ENCODE results near the gene PTPRG. TPM values are rescaled to one million over a fixed set of nuclear protein-coding genes. Genes with fewer than 3 reads are reported as not detected.

Gene PTPRG
- total RNA-seq, 2 experiments from 2014 or later: 0.03 to 0.05 TPM

GRCh38 chr3:62144482-62144881, 583.1 kb downstream of the PTPRG start:
- DNase-seq (no peak), ATAC-seq (ENCODE audit: poor library complexity) (no peak)
- Histone ChIP-seq H3K36me3 (ENCODE audit: insufficient read depth, low read length) (no peaks in the 10 kb centered on the region), H3K4me1 (ENCODE audit: insufficient read depth, low read length) (no peaks in the 10 kb centered on the region), H3K27ac (ENCODE audit: low read depth in 1 of 2, low read length in 2 of 2) (no peak overlapping the region), H3K4me3 (ENCODE audit: low read length) (no peak overlapping the region), H3K27me3 (ENCODE audit: control insufficient read depth in 1 of 2, insufficient read depth in 2 of 2, low read length in 2 of 2) (peaks cover 0 to 2% of the 10 kb centered on the region in 2 experiments), H3K9me3 (ENCODE audit: control insufficient read depth in 1 of 2, insufficient read depth in 1 of 2, low read length in 2 of 2) (no peaks in the 10 kb centered on the region)
- no peak for TF ChIP-seq CTCF (IDR thresholded peaks at IDR 0.05)
- CTCF ChIA-PET: no interaction called here
- Mint-ChIP-seq H3K36me3 (ENCODE audit: low read depth) (no peaks in the 10 kb centered on the region), H3K4me1 (ENCODE audit: low read depth) (no peaks in the 10 kb centered on the region), H3K27ac (no peak overlapping the region), H3K9me3 (no peaks in the 10 kb centered on the region), H3K4me3 (no peak overlapping the region), H3K27me3 (peaks cover 10% of the 10 kb centered on the region)
- intact Hi-C loops (cut with DNase I, micrococcal nuclease): no loop called here
- POLR2A ChIA-PET: no interaction called here

- no peak for DNase-seq
- Histone ChIP-seq H3K27me3 (ENCODE audit: control insufficient read depth in 1 of 2, insufficient read depth in 2 of 2, low read length in 2 of 2) (no peaks in the 10 kb centered on the region), H3K9me3 (ENCODE audit: control insufficient read depth in 1 of 2, insufficient read depth in 1 of 2, low read length in 2 of 2) (no peaks in the 10 kb centered on the region), H3K4me3 (ENCODE audit: low read length) (no peak overlapping the region), H3K36me3 (ENCODE audit: insufficient read depth, low read length) (no peaks in the 10 kb centered on the region), H3K4me1 (ENCODE audit: insufficient read depth, low read length) (no peaks in the 10 kb centered on the region), H3K27ac (ENCODE audit: low read depth in 1 of 2, low read length in 2 of 2) (no peak overlapping the region)
- Mint-ChIP-seq H3K27me3 (peaks cover 13% of the 10 kb centered on the region), H3K9me3 (no peaks in the 10 kb centered on the region), H3K27ac (no peak overlapping the region), H3K36me3 (ENCODE audit: low read depth) (no peaks in the 10 kb centered on the region), H3K4me3 (no peak overlapping the region), H3K4me1 (ENCODE audit: low read depth) (no peaks in the 10 kb centered on the region)
- CTCF ChIA-PET: no interaction called here
- no peak for TF ChIP-seq CTCF (IDR thresholded peaks at IDR 0.05)
- POLR2A ChIA-PET: no interaction called here
- no peak for ATAC-seq (ENCODE audit: poor library complexity)
- intact Hi-C loops (cut with DNase I, micrococcal nuclease): no loop called here
Observed at GRCh38 chr3:62145086-62145757, 583.9 kb downstream of the PTPRG start.

- H3K4me3 Mint-ChIP-seq: no peak overlapping the region
- TF ChIP-seq CTCF (IDR thresholded peaks at IDR 0.05): no peak
- H3K4me3 ChIP-seq (ENCODE audit: low read length): no peak overlapping the region
- ATAC-seq (ENCODE audit: poor library complexity): no peak
- ChIA-PET CTCF (no interaction called here), POLR2A (no interaction called here)
- H3K4me1 Mint-ChIP-seq (ENCODE audit: low read depth): no peaks in the 10 kb centered on the region
- H3K36me3 ChIP-seq (ENCODE audit: insufficient read depth, low read length): no peaks in the 10 kb centered on the region
- no peaks in the 10 kb centered on the region for H3K9me3 Mint-ChIP-seq
- H3K27ac ChIP-seq (ENCODE audit: low read depth in 1 of 2, low read length in 2 of 2): no peak overlapping the region
- no peaks in the 10 kb centered on the region for H3K4me1 ChIP-seq (ENCODE audit: insufficient read depth, low read length)
- H3K27ac Mint-ChIP-seq: no peak overlapping the region
- no peaks in the 10 kb centered on the region for H3K9me3 ChIP-seq (ENCODE audit: control insufficient read depth in 1 of 2, insufficient read depth in 1 of 2, low read length in 2 of 2)
- peaks cover 13% of the 10 kb centered on the region for H3K27me3 Mint-ChIP-seq
- intact Hi-C loops (cut with DNase I, micrococcal nuclease): no loop called here
- no peaks in the 10 kb centered on the region for H3K27me3 ChIP-seq (ENCODE audit: control insufficient read depth in 1 of 2, insufficient read depth in 2 of 2, low read length in 2 of 2)
- no peaks in the 10 kb centered on the region for H3K36me3 Mint-ChIP-seq (ENCODE audit: low read depth)
- no peak for DNase-seq
Observed at GRCh38 chr3:62149539-62149938, 588.2 kb downstream of the PTPRG start.

All from CD4-positive, alpha-beta T cell (primary cell).